GM18907 (cell line): ENCODE data around the gene RNF130.
"Not testable (repeated sequence)": the region's sequence is repeated elsewhere in the genome, so short reads cannot be mapped to it uniquely, and the experiment has no call there.

Experiments used
- ATAC-seq: cut with Tn5 transposase; IDR thresholded peaks from one replicate; pipeline ENCODE4 v1.9.1; 2021; ENCODE audit warnings: mild to moderate bottlenecking, moderate library complexity; ENCODE audit not compliant: unreplicated experiment

Gene RNF130

DNA sequence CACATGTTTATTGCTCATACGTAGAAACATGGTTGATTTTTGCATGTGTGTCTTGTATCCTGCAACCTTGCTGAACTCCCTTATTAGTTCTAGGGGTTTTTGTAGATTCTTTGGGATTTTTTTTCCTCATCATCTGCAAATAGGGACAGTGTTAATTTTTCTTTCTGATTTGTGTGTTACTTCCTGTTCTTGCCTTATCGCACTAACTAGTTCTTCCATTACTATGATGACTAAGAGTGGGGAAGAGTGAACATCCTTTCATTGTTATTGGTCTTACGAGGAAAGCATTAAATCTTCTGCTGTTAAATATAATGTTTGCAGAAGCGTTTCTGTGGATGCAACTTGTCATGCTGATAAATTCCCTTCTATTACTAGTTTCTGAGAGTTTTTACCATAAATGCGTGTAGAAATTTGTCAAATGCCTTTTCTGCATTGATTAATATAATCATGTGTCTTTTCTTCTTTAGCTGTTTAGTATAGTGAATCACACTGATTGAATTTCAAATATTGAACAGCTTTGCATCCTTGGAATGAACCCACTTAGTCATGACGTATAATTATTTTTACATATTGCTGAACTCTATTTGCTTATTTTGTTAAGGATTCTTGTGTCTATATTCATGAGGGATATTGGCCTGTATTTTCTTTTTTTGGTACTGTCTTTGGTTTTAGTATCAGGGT is 32.1 kb upstream of the RNF130 start:
- no peak for ATAC-seq

DNA sequence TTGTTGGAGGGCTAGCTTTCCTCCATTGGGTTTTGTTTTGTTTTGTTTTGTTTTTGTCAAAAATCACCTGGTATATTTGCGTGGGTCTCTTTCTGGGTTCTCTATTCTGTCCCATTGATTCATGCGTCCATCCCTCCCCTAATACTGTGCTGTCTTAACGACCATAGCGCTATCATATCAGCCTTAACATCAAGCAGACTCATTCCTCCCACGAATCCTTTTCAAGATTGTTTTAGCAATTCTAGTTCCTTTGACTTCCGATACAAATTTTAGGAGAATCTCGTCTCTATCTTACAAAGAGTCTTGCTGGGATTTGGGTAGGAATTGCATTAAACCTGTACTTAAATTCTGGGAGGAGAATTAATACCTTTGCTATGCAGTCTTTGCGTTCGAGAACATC is 31.1 kb upstream of the RNF130 start:
- no peak for ATAC-seq

DNA sequence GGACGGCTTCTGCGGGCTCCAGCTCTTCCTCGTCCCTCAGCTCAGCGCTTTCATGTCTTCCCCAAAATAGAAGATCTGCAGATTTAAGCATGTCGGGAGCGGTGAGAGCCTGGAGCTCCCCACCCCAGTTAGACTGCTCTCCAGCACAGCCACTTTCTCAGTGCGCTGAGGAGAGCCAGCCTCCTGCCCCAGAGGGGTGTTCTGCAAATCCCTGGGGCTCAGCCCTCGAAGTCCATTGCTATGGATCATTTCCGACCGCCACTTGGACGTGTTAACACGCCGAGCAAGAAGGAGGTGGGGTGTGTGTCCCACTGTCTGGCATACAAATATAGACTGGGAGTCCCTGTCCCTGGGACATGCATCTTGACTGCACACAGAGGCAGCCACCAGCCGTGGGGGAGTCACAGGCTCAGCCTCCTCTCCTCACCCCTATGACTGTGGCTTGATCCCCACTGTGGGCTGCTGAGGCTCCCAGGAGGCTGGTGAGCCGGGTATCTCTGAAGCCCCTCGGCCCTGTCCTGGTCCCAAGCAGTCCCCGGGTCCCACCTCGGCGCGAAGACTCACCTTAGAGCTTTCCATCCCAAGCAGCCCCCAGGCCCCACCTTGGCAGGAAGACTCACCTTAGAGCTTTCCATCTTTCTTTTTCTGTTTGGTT is 30.0 kb upstream of the RNF130 start:
- no peak for ATAC-seq

DNA sequence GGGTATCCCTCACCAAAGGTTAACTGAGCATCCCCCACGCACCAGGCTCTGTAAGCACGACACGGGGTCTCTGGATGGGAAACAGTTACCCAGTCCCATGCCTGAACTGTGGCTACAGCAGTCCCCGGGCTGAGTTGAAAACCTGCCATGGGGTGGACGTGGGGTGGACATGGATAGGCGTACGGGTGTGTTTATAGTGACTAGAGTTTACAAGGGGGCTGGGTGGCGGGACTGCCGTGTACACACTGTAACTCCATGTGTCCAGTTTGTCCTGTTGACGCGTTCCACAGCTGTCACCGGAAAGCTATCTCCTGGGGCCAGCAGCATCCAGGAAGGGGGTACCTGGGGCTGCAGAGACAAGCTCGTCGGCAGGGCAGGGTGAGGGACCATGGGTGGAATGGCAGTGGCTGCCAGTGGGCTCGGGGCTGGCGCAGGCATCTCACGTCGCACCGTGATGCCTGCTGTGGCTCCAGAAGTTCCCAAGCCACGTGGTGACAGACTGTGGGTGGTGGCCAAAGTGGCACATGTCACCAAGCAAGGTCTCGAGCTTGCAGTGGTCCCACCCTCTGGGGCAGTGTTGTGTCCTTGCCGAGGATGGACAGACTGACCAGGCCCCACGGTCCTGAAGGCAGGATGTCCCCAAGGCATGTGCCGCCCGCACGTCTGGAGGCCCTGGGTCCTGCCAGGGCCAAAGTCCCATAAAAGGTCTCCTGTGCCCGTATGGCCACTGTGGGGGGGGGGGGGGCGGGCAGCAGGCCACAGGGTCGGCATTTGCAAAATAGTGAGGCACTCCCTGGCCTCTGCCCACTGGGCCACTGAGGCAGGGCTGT is 29.3 kb upstream of the RNF130 start:
- no peak for ATAC-seq

DNA sequence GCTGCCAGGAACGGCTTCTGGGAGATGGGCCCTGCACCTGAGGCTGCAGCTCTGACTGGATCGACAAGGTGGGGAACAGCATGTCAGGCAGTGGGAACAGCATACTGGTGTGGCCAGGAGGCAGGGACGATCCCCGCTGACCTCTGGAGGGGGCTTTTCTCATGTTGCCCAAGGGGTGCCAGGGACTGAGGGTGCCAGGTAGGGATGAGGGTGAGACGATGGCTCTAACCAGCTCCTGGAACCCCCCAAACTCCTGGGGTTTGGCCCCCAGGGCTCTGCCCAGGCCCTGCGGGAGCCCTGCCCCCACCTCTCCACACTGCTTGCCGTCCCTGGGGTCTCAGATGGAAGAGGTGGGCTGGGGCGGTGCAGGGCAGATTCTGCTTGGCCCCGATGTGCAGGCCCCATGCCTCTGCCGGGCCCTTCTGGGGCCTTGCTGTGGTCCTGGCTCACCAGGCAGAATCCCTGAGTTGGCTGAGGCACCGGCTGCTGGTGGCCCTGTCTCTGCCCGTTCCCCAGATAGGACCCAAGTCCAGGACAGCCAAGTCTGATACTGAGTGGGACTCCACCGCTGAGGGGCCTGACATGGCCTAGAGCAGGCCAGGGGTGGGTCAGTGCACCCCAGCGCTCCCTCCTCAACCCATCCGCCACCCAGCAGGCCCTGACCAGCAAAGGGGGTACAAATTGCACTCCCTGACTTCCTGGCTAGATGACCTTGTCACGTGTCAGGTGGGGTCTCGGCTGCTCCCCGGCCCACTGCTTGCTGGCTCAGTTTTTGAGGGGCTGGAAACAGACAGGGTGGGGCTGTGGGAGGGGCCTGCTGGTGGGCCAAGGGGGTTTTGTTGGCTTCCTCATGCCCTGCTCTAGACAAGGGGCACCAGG is 28.4 kb upstream of the RNF130 start:
- no peak for ATAC-seq

DNA sequence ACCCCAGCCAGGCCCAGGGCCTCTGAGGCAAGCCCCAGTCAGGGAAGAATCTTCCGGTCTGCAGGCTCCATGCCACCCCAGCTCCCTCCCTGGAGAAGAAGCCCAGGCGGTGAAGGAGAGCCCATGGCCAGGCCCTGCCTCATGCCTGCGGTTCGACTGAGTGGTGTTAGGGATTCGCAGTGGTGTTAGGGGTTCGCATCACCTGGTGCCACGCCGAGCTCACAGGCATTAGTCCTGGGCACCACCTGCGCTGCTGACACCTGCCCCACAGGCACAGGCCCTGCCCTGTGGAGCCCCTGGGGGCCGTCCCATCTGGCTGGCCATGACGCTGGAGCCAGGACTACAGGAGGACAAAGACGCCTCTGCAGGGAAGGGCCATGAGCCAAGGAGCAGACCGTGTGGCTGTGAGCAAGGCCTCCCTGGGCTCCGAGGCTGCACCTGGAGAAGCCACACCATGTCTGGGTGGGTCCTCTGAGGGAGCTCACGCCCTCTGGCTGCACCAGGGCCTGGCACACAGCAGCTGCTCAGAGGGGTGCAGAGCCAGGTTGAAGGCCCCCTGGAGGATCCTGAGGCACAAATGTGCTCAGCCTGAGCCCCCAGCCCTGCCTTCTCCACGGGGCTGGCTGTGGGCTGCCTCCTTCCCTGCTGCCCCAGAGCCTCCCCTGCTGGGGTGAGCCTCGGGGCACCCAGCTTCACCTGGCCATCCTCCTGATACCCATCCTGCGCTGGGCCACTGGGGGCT is 27.6 kb upstream of the RNF130 start:
- ATAC-seq: no peak

DNA sequence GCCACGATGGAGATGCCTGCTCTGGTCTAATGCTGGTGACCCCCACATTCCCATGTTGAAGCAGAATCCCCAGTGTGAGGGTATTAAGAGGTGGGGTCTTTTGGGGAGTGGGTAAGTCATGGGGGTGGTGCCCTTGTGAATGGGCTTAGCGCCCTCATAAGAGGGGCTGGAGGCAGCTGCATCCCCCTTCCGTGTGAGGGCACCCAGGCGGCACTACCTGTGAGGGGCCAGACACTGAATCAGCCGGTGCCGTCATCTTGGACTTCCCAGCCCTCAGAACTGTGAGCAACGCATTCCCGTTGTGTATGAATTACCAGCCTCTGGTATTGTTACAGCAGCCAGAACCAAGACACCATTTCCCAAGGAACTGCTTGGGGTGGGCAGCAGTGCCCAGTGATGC is 27.0 kb upstream of the RNF130 start:
- ATAC-seq: no peak

DNA sequence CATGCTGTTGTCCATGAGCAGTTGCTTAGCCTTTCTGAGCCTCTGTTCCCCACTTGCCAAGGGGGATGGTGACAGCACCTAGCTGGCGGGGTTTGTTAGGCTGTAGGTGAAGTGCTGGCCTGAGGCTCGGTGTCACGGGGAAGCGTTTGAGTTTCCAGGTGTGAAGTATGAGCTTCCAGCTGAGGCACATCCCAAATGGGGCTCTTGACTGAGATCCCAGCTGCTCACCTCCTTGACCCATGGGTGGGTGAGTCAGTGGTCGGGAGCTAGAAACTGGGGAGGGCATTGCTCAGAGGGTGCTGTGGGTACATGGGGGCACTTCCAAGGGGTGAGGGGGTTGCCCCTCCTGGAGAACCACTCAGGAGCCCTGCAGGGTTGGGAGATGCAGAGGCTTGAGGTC is 26.4 kb upstream of the RNF130 start:
- no peak for ATAC-seq

DNA sequence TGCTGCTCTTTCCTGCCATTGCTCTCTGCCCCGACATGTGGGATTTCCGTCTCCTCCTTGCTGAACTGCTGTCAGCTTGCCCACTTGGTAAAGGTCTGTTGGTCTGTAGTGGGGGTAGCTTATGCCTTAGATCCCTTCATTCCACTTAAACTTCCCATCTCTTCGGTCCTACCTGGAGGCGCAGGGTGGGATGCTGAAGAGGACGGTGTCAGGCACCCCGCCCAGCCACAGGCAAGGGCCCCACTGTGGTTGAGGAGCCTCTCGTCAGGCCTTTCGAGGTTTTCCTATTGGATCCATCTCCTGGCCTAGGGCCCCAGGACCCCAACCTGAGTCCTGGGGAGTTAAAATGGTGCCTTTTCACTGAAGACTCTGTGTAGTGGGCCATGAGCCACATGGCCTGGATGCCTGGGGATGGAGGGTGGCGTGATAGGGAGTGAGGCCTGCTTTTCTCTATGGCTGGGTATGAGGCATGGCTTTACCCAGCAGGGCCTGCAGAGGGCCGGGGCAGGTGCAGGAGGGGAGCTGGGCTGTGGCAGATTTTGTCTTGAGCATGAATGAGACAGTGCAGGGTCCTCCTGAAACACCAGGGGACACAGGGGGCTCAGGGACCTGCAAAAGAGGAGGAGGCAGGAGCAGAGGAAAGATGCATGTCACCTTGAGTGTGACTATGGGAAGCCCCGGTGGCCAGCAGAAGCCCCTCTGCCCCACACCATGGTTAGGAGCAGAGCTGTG is 25.8 kb upstream of the RNF130 start:
- no peak for ATAC-seq

DNA sequence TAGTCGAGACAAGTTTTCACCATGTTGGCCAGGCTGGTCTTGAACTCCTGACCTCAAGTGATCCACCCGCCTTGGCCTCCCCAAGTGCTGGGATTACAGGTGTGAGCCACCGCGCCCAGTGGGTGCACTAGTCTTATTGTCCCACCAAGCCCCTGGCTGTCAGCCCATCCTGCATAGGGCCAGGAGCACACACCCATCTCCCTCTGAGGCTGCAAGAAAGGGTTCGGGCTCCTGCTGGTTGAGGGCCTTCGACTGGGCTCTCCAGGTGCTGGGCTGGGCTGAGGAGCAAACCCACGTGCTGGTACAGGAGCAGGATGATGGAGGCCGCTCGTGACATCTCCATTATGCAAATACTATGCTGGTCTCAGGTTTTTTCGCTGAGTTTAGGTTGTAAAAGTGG is 25.1 kb upstream of the RNF130 start:
- no peak for ATAC-seq

DNA sequence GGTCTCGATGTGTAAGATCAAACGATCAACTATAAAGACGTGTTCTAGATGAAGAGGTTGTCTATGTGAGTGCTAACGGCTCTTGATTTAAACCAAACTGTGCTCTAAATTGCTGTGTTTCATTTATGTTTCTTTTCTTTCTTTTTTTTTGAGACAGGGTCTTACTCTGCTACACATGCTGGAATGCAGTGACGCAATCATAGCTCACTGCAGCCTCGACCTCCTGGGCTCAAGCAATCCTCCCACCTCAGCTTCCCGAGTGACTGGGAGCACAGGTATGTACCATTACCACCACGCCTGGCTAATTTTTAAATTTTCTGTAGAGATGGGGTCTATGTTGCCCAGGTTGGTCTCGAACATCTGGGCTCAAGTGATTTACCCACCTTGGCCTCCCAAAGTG is 24.0 kb upstream of the RNF130 start:
- no peak for ATAC-seq

DNA sequence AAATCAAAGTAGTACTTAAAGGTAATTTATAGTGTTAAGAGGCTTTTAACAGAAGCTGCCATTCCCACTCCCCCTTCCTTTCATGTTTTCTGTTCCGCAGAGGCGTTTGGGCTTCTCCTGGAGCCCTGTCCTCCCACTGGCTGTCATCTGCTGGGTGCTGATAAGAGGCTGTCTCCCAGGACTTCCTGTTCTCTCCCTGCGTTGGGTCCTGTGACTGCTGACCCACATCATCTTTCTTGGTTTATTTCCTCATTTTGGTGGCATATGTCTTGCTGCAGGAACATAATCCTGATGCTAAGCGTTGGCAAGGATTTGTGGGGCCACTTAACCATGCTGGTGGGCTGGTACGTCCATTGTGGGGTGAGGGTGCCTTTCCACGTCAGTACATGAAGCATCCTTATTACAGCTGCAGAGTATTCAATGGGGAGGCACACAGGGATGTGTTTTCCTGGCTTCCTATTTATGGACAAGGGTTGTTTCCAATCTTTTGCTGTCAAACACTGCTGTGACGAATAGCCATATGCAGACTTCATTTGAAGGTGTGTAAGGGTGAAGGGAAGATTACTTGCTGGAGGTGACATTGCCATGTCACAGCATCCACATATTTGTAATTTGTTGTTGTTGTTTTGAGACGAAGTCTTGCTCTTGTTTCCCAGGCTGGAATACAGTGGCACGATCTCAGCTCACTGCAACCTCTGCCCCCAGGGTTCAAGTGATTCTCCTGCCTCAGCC is 22.3 kb upstream of the RNF130 start:
- no peak for ATAC-seq

DNA sequence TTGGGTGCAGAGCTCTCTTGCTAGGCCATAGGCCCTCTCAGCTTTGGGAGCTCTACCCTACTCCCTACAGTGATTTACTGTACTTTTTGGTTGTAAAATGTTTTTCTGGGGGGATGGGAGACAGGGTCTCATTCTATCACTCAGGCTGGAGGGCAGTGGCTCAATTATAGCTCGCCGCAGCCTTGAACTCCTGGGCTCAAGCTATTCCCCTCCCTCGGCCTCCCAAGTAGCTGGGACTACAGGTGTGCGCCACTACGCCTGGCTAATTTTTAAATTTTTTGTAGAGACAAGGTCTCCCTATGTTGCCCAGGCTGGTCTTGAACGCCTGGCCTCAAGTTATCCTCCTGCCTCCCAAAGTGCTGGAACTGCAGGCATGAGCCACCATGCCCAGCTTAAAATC is 21.7 kb upstream of the RNF130 start:
- no peak for ATAC-seq

DNA sequence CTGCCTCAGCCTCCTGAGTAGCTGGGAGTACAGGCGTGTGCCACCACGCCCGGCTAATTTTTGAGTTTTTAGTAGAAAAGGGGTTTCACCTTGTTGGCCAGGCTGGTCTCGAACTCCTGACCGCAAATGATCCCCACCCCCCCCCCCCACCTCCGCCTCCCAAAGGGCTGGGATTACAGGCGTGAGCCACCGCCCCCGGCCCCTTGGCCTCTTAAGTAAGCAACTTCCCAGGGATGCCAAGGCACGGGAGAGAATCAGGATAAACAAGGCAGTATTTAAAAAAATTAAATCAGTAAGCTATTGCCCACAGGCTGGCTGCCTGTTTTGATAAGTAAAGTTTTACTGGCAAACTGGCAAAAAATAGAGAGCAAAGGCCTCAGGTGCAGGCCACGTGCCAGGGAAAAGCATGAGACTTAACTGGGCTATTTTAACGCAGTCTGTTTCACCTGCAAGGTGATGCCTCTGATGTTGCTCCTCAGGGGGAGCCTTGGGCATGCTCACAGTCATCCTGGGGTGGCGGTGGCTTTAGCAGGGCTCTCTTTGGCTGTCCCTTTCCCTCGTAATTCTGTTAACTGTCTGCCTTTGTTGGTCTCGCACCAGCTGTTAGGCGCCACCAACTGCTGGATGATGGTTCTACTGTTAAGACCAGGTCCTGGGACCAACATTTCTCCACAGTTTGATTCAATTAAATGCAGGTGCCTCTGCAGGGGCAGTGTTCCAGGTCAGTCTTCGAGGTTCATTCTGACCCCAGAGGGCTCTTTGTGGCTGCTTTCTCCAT is 19.4 kb upstream of the RNF130 start:
- ATAC-seq: no peak

DNA sequence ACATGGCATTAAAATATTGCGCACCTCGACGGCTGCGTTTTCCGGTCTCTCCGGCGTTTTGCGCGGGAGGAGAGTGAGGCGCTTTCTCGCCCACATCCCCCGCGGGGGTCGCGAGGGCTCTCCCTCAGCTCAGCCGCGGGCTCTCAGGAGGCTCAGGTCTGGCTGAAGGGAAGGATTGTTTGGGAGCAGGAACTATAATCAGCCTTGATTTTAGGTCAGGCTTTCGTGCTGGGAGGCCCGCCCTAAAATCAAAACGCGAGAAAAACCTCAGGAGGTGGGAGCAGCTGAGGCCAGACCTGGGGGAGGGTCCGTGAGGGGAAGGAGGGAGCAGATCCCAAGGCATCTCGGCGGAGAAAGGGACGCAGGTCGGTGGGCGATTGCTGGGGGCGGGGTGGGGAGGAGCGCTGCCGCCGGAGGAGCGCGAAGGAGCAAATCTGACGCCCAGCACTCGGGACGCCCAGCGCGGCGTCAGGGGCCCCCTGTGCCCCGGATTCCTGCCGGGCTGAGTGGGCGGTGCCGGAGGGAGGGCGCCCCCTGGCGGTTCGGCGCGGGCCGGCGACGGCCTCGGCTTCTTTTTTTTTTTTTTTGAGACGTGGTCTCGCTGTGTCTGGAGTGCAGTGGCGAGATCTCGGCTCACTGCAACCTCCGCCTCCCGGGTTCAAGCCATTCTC is 18.7 kb upstream of the RNF130 start:
- no peak for ATAC-seq

DNA sequence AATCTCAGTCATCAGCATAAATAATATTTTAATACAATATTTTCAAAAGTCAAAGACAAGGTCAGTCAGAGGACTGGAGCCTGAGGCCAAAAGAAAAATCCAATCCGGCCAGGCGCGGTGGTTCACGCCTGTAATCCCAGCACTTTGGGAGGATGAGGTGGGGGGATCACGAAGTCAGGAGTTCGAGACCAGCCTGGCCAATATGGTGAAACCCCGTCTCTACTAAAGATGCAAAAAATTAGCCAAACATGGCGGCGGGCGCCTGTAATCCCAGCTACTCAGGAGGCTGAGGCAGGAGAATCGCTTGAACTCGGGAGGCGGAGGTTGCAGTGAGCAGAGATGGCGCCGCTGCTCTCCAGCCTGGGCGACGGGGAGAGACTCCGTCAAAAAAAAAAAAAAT is 18.1 kb upstream of the RNF130 start:
- ATAC-seq: not testable (repeated sequence)

DNA sequence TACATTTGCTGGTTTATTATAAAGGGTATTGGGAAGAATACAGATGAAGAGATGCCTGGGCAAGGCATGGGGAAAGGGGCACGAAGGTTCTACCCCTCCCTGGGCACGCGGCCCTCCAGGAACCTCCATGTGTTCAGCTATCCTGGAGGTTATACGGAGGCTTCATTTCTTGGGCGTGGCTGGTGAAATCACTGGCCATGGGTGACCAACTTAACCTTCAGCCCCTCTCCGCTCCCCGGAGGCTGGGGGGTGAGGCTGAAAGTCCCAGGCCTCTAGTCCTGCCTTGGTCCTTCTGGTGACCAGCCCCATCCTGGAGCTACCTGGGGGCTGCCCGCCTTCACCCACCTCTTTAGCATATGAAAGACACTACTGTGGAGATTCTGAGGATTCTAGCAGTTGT is 17.0 kb upstream of the RNF130 start:
- ATAC-seq: no peak
